NAMALWA (cell line): ENCODE data around the gene MBOAT7.

Experiments used
- DNase-seq: peaks from one replicate; pipeline ENCODE4 v3.0.0-alpha.2; 2015; ENCODE audit warnings: low spot score

MBOAT7 gene

DNA sequence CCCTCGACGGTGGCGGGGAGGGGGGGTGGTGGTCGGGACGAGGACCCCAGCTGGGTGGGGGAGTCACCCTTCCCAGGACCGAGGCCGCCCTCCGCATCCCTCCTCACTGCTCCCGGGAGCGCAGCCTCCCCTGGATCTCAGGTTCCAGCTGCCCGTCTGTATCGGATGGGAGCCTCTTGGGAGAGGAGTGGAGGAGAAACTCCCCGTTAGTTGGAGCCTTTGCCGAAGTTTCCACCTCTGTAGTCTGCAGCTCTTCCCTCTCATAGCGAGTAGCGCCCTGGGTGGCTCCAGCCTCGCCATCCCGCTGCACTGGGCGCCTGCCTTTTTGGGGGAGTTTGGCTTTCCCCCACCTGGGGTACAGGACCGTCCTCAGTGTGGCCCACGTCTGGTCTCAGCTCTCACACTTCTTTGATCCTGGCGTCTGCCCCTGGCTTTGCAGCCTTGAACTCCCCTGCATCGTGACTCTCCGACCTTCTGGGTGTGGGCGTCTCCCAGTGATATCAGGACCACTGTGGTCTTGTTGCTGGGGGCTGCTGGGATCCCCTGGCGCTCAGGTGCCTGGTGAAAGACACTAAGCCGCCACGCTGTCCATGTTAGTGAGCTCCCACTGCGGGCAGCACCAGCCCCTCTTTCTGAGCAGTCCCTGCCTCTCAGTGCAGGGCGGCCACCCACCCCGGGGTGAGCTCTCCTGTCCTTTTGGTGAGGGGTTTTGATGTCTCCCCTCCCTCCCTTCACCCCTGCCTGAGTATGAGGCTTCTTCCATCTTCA lies 50.7 kb downstream of the MBOAT7 start:
- no peak for DNase-seq

DNA sequence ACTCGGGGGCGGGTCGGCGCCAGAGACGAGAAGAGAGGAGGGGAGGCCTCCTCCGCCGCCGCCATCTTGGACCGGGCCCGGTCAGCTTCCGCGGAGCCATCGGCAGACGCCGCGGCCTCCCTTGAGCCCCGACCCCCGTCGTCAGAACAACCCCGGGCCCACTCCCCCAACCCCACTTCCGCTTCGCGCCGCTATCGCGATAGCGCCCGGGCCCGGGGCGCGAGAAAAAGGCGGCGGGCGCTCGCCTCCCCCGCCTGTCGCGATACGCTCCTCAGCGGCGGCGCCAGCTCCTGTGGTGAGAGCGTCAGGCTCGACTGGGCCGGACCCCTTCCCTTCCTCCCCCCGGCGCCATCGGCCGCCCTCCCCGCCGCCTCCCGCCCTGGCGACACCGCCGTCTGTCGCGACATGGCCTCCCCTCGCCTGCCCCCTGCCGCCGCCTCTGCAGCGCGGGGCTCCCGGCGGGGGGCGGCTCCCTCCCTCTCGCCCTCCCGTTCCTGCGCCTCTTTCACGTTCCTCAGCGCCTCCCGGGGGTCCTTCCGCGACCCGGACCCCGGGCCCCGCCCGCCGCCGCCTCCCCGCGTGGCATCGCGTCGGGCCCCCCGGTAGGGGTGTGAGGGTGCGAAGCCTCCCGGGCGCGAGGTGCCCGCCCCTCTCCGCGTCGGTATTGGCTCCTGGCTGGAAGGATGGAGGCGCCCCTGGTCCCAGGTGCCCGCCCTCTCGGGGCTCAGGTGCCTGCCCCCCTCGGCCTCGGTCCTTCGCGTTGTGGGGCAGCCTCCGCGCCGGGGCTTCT lies 51.5 kb downstream of the MBOAT7 start, which contains the start of gene CNOT3:
TSS of gene CNOT3 (plus strand) at position 64 of the 790 bp plus-strand sequence. CDS start 5,217 bp downstream, outside the sequence.
- no peak for DNase-seq

DNA sequence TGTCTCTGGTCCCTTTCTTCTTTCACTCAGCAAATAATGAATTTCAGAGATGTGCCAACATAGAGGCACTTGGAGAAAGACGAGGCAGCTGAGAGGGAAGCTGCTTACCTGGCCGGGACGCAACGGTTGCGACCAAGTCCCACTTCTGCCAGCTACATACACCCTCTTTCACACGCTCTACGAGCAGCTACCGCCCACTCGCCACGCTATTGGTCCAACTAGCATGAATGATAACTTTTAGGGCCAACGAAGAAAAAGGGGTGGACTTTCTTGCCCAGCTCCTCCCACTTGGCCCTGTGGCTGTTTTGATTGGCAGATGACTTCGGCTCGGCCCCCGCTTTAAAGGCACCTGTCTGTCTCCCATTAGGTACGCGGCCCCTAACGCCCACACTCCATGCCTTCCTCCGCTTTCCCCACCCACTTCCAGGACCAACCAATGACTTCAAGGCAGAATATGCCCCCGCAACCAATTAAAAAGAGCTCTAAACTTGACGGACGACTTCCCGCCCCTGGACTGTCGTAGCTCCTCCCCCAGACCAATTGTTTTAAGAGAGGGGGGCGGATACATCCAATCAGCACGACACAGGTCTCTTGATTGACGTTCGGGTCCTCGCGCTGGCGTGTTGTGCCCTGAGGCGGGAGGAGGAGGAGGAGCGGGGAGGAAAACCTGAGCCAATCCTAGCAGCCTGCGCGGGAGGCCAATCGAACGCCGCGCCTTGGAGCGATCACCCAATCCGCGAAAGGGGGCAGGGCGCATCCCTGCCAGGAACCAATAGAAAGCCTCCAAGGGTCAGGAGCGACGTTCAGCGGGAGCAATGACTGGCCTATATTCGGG lies 52.3 kb downstream of the MBOAT7 start:
- DNase-seq, result peak; percentile 100

DNA sequence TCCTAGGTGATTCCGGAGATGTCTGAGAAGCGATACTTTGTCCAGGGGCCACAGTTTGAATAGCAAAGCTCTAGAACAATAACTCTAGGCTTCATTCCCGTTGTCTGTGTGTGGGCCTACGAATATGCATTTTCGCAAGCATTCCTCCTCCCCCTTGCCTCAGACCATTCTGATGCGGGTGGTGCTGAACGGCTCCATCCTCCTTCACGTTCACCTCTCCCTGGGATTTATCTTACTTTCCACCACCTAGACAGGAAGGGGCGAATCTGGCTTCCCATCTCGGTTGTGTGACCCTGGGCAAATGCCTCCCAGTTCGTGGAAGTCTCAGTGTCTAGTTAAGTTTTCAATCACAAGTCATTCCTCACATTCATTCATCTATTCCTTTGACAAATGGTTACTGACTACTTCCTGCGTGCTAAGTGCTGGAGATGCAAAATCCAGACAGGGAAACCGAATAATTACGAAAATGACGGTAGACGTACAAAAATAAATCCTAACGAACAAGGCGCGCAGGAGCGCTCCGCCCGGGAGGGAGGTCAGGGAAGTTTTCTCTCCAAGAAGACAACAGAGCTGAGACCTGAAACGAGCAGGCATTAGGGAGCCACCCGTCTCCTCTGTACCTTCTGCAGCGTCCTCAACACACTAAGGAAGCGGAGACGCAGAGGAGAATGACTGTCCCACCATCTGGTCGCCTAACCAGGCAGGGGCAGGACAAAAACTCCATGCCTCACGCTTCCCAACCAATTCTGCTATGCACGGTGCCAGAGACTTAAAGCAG lies 53.1 kb downstream of the MBOAT7 start:
- DNase-seq, result no peak

DNA sequence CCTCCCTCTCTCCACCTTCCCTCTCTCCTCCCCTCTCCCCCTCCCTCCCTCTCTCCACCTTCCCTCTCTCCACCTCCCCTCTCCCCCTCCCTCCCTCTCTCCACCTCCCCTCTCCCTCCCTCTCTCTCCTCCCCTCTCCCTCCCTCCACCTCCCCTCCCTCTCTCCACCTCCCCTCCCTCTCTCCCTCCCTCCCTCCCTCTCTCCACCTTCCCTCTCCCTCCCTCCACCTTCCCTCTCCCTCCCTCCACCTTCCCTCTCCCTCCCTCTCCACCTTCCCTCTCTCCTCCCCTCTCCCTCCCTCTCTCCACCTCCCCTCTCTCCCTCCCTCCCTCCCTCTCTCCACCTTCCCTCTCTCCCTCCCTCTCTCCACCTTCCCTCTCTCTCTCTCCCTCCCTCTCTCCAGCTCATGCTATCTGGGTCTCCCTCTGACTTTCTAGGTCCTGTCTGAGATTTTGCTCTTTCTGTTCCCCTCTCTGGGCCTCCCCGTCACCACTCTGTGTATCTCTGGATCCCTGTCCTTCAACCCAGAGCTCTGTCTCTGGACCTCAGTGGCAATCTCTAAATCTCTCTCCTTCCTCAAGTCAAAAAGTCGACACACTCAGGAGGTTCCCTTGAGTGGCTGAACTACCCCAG lies 55.3 kb downstream of the MBOAT7 start:
- DNase-seq, result no peak

DNA sequence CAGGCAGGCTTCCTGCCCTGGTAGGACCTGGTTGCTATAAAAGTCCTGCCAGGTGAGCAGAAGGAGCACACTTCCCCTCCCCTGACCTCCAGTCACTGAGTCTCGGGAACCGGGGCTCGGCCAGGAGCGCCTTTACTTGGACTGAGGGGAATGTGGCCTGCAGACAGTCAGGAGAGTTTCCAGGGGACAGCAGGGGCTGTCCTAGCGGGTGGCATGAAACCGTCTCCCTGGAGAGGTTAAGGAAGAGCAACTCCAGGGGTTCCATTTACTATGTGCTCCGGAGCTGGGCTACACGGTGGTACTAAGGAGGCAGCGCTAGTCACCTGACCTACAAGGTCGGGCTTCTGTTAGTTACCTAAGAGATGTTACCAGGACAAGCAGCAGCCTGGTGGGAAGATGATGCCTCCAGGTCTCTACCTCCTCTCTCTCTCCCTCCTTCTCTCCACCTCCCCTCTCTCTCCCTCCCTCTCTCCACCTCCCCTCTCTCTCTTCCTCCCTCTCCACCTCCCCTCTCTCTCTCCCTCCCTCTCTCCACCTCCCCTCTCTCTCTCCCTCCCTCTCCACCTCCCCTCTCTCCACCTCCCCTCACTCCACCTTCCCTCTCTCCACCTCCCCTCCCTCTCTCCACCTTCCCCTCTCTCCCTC lies 55.9 kb downstream of the MBOAT7 start:
- peak; percentile 42 for DNase-seq

DNA sequence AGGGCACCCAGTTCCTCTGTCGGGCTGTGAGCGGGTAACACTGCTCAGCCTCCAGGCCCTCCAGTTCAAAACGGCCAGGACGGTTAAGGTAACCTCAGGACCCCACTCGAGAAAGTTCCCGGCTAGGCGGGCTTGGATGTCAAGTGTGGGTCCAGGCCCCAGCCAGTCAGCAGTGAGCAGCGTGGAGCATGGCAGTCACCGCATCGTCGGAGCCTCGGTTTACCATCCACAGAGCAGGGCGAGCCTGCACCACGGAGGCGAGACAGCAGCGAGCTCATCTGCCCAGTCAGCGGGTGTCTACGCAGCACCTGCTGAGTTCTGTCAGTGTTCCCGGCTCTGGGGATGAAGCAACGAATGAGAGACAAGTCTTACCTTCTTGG lies 59.8 kb downstream of the MBOAT7 start:
- DNase-seq, result no peak

DNA sequence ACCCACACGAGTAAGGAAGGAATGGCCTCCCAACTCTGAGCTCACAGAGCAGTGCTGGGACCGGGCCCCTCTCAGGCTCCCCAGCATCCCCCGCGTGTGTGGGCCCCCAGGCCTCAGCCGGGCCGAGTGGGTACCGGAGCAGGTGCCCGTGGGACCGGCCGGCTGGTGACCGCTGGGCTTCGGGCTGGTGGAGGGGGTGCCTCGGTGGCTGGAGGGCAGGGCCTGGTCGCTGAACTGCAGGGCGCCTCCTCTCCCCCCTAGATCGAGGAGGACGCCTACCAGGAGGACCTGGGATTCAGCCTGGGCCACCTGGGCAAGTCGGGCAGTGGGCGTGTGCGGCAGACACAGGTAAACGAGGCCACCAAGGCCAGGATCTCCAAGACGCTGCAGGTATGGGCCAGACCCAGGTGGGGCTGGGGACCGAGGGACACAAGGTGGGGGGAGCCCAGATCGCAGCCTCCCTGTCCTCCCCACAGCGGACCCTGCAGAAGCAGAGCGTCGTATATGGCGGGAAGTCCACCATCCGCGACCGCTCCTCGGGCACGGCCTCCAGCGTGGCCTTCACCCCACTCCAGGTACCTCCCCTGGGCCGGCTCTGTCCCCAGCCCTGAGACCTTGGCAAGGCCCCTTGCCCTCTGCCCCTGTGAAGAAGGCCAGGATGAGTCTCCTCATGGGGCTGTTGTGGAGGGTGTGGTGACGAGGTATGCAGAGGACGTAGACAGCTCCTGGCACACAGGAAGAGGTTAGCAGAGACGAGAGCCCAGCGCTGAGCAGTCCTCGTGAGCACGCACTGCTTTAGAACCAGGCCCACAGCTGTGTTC lies 60.4 kb downstream of the MBOAT7 start:
- no peak for DNase-seq

DNA sequence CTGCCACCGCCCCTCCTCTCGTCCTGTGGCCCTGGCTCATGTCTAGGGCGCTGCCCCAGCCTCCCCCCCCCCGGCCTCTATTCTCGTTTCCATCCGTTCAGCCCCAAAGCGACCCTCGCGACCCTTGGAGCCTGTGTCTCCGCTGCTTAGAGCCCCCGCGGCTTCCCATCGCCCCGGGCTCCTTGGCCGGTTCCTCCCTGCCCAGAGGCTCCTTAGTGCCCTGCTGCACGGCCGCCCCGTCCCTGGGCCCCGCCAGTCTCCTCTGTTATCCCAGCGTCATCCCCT lies 61.0 kb downstream of the MBOAT7 start:
- DNase-seq, result no peak

DNA sequence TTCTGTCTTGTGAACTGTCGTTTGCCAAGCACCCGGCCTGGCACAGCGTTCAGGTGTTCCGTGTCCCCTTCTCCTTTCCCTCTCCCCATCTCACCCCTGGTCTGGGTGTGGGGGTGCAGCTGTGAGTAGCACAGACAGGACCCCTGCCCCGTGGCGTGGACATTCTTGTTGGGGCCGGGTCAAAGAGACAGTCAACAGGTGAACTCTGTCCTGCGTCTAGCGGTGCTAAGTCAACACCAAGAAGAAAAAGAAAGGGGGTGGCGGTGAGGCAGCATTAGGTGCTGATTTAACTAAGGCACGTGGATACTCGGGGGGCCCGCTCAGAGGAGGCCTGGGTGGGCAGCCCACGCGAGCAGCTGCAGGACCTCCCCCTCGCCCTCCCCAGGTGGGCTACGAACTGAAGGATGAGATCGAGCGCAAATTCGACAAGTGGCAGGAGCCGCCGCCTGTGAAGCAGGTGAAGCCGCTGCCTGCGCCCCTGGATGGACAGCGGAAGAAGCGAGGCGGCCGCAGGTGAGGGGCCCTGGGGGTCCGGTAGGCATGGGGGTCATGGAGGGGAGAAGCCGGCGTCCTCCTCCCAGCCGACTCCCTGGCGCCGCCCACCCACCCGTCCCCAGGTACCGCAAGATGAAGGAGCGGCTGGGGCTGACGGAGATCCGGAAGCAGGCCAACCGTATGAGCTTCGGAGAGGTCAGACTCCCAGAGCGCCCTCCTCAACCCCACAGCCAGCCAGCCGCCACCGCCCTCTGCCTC lies 61.5 kb downstream of the MBOAT7 start:
- no peak for DNase-seq

DNA sequence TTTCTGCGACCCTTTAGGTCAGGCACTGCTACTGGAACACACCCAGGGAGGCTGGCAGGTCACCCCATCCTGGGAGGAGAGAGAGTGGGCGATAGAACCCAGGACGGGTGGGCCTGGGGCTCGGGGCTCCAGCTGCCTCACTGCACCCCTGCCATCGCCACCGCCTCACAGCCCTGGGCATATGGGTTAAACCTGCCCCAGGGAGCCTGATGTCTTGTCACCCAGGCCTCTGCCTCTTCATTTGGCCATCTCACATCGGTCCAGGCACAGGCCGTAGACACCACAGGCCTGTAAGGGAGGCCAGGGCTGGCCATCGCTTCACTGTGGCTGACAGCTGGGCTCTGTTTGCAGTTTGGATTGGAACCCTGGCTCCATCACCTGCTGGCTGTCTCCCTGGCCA lies 63.7 kb downstream of the MBOAT7 start:
- DNase-seq, result no peak

DNA sequence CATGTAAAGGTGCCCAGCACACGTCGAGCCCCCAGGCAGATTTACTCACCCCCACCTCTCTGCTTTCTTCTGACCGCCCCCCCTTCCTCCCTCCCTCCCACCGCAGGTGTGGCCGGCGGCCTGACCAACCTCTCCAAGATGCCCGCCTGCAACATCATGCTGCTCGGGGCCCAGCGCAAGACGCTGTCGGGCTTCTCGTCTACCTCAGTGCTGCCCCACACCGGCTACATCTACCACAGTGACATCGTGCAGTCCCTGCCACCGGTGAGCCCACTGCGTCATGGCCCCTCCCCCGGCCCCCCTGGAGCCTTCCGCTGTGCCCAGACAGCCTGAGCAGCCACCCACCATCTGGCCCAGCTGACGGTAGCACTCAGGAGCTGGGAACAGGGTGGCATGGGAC lies 65.0 kb downstream of the MBOAT7 start:
- no peak for DNase-seq

DNA sequence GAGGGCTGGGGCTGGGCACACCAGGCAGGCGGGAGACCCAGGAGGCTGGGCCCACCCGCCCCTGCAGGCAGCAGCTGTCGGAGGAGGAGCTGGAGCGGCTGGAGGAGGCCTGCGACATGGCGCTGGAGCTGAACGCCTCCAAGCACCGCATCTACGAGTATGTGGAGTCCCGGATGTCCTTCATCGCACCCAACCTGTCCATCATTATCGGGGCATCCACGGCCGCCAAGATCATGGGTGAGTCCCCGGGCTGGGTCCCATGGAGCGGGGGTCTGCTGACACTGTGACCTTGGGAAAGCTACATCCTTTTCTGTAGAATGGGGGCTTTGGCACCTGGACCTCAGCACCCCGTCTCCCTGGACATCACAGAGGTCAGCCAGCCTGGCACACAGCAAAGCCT lies 65.7 kb downstream of the MBOAT7 start:
- no peak for DNase-seq
